Prostate gland (tissue), 2 donors: Measurements from ENCODE around the gene PTPRU. TPM values are rescaled to one million over a fixed set of nuclear protein-coding genes. Genes with fewer than 3 reads are reported as not detected.

Experiments
- DNase-seq: peaks from one replicate; pipeline ENCODE4 v3.0.0-alpha.2; 2019; ENCODE audit warnings: low spot score
- H3K27ac ChIP-seq, 2 donors: fragments of 200-600 bp; sonication (generic); 2 replicates each; pipeline ENCODE4 v1.5.1; 2017 to 2019
- H3K27me3 ChIP-seq: fragments of 200-600 bp; sonication (generic); replicated peaks from 2 replicates; pipeline ENCODE4 v1.5.1; 2019; ENCODE audit not compliant: insufficient read depth
- H3K36me3 ChIP-seq, 2 donors: fragments of 200-600 bp; sonication (generic); 1 replicate in 1 of 2; 2 replicates in 1 of 2; pipeline versions ENCODE4 v1.5.1 to v1.8.1; 2017 to 2019
- H3K4me1 ChIP-seq: fragments of 200-600 bp; sonication (generic); replicated peaks from 2 replicates; pipeline ENCODE4 v1.5.1; 2019
- H3K4me3 ChIP-seq, 2 donors: fragments of 200-600 bp; sonication (generic); 2 replicates each; pipeline ENCODE4 v1.5.1; 2017 to 2019
- H3K9me3 ChIP-seq: fragments of 200-600 bp; sonication (generic); 2 replicates; pipeline ENCODE4 v1.5.1; 2017
- POLR2A ChIP-seq: fragments of 450-650 bp; IDR thresholded peaks from one replicate; pipeline ENCODE4 v1.6.1; 2016; ENCODE audit warnings: antibody characterized with exemption, mild to moderate bottlenecking
- POLR2AphosphoS5 ChIP-seq: sonication (generic); formaldehyde crosslinking; IDR thresholded peaks from one replicate; pipeline ENCODE4 v1.6.1; 2017; ENCODE audit warnings: antibody characterized with exemption
- WGBS: methylation state at CpG from one replicate; pipeline ENCODE4 v1.1.5; 2018; 5-methylcytosine and 5-hydroxymethylcytosine counted together
- intact Hi-C: fragments of 100-400 bp; cut with DNase I; formaldehyde crosslinking; loops from one replicate; pipeline ENCODE4 v1.14.2; 2022
- total RNA-seq, 2 donors: library from RNA; depleted of rRNA; stranded (reverse); fragments of >200 nt; gene quantifications; one replicate each; pipeline ENCODE4 v1.1.0, GENCODE V29; 2016
- TF ChIP-seq, protein P1 (sequence below), 4 experiments: fragments of 200-600 bp in 2 of 4; fragments of 450-650 bp in 2 of 4; sonication (generic) in 2 of 4; IDR thresholded peaks; 1 replicate in 3 of 4; 2 replicates in 1 of 4; pipeline ENCODE4 v1.5.1; 2016 to 2019; ENCODE audit warnings: antibody characterized with exemption in 4 of 4, mild to moderate bottlenecking in 2 of 4, moderate library complexity in 2 of 4

PTPRU gene
- total RNA-seq, 2 donors from 2014 or later: 49.9 to 60.5 TPM

DNA sequence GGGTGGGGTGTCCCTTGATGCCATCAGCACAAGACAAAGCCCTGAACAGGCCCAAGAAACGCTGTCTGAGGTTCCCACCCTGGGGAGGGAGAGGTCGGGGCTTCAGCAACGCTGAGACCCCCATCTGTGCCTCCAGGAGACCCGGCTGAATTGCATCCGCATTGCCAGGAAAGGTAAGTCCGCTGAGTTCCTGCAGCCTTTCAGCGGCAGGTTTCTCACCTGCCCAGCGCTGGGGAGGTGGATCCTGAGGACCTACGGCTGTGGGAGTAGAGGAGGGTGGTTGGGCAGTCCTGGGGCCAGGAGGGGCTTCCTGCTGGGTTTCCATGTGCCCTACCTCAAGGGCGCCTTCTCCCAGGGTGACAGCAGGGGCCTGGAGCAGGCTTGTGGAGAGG is 47.5 kb downstream of the PTPRU start:
- DNase-seq: no peak
- Histone ChIP-seq H3K27me3 (no peaks in the 10 kb centered on the region), H3K36me3 (peaks cover 0 to 4% of the 10 kb centered on the region in 2 donors), H3K4me1 (no peaks in the 10 kb centered on the region), H3K27ac (no peak overlapping the region), H3K4me3 (no peak overlapping the region), H3K9me3 (no peaks in the 10 kb centered on the region)
- intact Hi-C loops: no loop called here
- 80% methylated on average over 10 of the region's 10 CpGs for WGBS
- TF ChIP-seq POLR2AphosphoS5 (no peak), POLR2A (no peak)
- TF ChIP-seq, protein P1, sequence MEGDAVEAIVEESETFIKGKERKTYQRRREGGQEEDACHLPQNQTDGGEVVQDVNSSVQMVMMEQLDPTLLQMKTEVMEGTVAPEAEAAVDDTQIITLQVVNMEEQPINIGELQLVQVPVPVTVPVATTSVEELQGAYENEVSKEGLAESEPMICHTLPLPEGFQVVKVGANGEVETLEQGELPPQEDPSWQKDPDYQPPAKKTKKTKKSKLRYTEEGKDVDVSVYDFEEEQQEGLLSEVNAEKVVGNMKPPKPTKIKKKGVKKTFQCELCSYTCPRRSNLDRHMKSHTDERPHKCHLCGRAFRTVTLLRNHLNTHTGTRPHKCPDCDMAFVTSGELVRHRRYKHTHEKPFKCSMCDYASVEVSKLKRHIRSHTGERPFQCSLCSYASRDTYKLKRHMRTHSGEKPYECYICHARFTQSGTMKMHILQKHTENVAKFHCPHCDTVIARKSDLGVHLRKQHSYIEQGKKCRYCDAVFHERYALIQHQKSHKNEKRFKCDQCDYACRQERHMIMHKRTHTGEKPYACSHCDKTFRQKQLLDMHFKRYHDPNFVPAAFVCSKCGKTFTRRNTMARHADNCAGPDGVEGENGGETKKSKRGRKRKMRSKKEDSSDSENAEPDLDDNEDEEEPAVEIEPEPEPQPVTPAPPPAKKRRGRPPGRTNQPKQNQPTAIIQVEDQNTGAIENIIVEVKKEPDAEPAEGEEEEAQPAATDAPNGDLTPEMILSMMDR (IDR thresholded peaks at IDR 0.05): no peak

DNA sequence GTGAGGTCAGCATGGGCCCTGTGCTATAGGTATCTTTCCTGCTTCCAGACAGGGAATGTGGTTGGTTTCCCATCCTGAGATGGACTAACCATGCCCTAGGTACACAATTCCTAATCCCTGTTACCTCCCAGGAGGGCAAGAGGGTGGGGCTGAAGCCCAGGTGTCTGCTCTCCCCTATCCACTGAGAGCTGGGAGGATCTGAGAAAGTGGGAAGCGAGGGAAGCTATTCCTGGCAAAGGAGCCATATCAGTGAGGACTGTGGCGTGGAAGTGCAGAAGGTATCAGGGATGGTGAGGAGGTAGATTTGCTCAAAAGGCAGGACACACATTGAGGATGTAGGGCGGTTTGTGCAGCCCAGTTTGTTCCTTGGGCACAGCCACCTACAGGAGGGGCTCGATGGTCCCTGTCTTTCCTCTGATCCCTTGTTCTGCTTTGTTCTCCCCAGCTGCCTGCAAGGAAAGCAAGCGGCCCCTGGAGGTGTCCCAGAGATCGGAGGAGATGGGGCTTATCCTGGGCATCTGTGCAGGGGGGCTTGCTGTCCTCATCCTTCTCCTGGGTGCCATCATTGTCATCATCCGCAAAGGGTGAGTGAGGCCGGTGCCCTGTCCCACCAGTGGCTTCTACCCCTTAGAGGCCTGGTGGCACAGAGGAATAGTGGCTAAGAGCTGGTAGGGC is 48.1 kb downstream of the PTPRU start:
- Histone ChIP-seq H3K36me3 (peaks cover 0 to 2% of the 10 kb centered on the region in 2 donors), H3K9me3 (no peaks in the 10 kb centered on the region), H3K4me3 (no peak overlapping the region), H3K27ac (no peak overlapping the region), H3K27me3 (no peaks in the 10 kb centered on the region), H3K4me1 (no peaks in the 10 kb centered on the region)
- intact Hi-C loops: no loop called here
- WGBS: 90% methylated on average over 8 of the region's 8 CpGs
- no peak for TF ChIP-seq POLR2AphosphoS5
- TF ChIP-seq POLR2A: no peak
- TF ChIP-seq, protein P1 (IDR thresholded peaks at IDR 0.05): no peak
- DNase-seq: no peak

DNA sequence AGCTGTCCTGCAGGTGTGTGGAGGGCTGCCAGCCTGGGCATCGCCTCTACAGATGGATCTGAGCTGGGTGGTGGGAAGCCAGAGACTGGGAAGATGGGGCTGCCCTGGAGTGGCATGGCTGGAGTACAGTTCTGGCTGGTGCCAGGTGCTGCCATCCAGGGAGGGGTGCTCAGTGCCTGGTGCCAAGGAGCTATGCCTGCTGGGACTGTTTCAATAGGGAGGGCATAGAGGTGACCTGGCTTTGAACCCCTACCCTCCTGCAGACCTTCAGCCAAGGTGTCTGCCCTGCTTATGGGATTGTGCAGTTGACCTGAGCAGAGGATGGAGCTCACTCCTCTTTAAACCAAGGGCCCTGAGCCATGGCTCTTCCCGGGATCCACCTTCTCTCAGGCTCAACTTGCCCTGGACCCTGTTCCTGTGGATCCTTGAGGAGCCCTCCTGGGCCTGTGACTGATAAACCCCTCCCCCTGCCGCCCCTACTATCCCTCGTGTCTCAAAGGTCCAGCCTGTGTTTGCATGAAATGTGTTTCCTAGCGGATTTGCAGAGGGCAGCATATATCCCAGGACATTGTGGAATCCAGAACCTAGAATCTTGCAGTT is 48.7 kb downstream of the PTPRU start:
- TF ChIP-seq, protein P1 (IDR thresholded peaks at IDR 0.05): no peak
- no peak for TF ChIP-seq POLR2A
- DNase-seq: no peak
- intact Hi-C loops: no loop called here
- H3K27ac ChIP-seq: no peak overlapping the region
- H3K27me3 ChIP-seq: no peaks in the 10 kb centered on the region
- no peaks in the 10 kb centered on the region for H3K4me1 ChIP-seq
- H3K9me3 ChIP-seq: no peaks in the 10 kb centered on the region
- H3K4me3 ChIP-seq: no peak overlapping the region
- 81% methylated on average over 5 of the region's 5 CpGs for WGBS
- no peaks in the 10 kb centered on the region for H3K36me3 ChIP-seq

DNA sequence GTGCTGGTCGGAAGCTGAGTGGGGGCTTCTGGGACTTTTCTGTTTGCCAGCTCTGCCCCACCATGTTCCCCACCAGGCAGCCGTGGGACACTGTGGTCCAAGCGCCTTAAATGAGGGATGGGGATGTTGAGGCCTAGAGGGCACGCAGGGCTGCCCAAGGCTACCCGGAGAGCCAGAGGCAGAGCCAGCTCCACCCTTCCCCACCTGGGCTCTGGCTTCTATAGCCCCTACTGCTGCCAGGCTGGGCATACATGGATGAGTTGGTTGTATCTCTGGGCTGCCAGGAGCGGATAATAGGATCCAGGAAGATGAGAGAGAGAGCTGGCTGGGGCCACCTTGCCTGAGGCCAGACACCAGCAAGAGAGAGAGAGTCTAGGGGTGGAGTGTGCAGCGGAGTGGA is 49.4 kb downstream of the PTPRU start:
- Histone ChIP-seq H3K27me3 (no peaks in the 10 kb centered on the region), H3K36me3 (no peaks in the 10 kb centered on the region), H3K4me1 (no peaks in the 10 kb centered on the region), H3K9me3 (no peaks in the 10 kb centered on the region), H3K4me3 (no peak overlapping the region), H3K27ac (no peak overlapping the region)
- no peak for DNase-seq
- TF ChIP-seq, protein P1 (IDR thresholded peaks at IDR 0.05): no peak
- TF ChIP-seq POLR2A (no peak), POLR2AphosphoS5 (no peak)
- WGBS: 90% methylated on average over 7 of the region's 7 CpGs
- intact Hi-C loops: no loop called here

DNA sequence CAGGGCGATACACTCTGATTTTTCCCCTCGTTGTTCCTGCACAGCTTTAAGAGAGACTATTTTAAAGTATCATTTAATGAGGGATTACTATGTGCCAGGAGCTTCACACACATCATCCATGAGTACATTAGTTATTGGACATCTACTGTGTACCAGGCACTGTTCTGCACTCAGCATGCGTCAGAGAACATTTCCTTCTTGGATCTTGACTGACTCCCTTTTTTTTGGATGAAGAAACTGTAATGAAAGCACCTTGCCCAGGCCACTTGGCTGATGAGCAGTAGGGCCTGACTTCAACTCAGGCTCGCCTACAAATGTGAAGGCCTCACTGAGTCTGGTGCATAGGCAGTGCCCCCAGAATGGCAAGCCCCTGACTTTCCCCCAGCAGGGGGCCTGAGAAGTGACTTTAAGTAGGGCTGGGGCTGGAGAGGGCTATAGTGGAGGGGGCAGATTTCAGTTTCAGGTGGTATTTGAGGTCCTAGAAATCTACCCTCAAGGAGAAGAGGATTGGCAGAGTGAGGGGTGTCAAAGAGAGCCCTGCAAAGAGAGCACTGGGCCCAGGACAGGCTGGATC is 50.0 kb downstream of the PTPRU start:
- no peak overlapping the region for H3K4me3 ChIP-seq
- TF ChIP-seq, protein P1 (IDR thresholded peaks at IDR 0.05): no peak
- TF ChIP-seq POLR2A (no peak), POLR2AphosphoS5 (no peak)
- no peaks in the 10 kb centered on the region for H3K4me1 ChIP-seq
- no peaks in the 10 kb centered on the region for H3K9me3 ChIP-seq
- no peaks in the 10 kb centered on the region for H3K36me3 ChIP-seq
- no peaks in the 10 kb centered on the region for H3K27me3 ChIP-seq
- intact Hi-C loops: no loop called here
- H3K27ac ChIP-seq: no peak overlapping the region
- WGBS: 91% methylated on average over 4 of the region's 4 CpGs
- DNase-seq: no peak
